IPS-11a (cell line): ENCODE results near the gene CSGALNACT2.

Source experiments
- H3K4me3 ChIP-seq: one replicate; pipeline ENCODE4 v1.5.1; 2013; ENCODE audit warnings: low read depth, low read length, control low read depth

Gene CSGALNACT2

DNA sequence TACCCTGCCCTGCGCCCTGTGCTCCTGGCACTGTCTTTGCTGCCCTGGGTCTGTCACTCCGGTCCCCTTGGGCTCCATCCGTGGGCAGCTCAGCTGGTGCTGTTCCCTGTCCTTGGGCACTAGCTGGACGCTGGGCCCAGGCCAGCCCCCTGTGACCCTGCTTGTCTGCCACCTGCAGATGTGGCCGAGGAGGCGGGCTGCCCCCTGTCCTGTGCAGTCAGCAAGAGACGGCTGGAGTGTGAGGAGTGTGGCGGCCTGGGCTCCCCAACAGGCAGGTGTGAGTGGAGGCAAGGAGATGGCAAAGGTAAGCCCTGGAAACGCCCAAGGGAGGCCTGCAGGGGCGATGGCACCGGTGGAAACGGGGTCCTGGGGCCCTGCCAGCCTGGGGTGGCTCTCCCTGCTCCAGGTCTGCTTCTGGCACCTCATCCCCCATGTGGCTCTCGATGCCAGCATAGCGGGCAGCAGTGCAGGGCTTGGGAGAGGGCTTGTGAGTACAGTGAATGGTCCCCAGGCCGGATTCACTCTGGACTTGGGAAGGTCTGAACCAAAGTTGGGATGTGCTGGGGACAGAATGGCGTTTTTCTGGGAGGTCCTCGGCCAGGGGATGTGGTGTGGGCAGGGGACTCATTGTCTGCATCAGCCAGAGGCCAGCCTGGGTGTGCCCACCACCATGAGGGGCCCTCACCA is 26.2 kb upstream of the CSGALNACT2 start:
- H3K4me3 ChIP-seq = no peak overlapping the region

- no peak overlapping the region for H3K4me3 ChIP-seq
These were observed 25.7 kb upstream of the CSGALNACT2 start for GRCh38 chr10:43112608-43112961.

- no peak overlapping the region for H3K4me3 ChIP-seq
These were observed 24.8 kb upstream of the CSGALNACT2 start for GRCh38 chr10:43113201-43114087.

- H3K4me3 ChIP-seq = no peak overlapping the region
These were observed 24.0 kb upstream of the CSGALNACT2 start for GRCh38 chr10:43114088-43114742.

DNA sequence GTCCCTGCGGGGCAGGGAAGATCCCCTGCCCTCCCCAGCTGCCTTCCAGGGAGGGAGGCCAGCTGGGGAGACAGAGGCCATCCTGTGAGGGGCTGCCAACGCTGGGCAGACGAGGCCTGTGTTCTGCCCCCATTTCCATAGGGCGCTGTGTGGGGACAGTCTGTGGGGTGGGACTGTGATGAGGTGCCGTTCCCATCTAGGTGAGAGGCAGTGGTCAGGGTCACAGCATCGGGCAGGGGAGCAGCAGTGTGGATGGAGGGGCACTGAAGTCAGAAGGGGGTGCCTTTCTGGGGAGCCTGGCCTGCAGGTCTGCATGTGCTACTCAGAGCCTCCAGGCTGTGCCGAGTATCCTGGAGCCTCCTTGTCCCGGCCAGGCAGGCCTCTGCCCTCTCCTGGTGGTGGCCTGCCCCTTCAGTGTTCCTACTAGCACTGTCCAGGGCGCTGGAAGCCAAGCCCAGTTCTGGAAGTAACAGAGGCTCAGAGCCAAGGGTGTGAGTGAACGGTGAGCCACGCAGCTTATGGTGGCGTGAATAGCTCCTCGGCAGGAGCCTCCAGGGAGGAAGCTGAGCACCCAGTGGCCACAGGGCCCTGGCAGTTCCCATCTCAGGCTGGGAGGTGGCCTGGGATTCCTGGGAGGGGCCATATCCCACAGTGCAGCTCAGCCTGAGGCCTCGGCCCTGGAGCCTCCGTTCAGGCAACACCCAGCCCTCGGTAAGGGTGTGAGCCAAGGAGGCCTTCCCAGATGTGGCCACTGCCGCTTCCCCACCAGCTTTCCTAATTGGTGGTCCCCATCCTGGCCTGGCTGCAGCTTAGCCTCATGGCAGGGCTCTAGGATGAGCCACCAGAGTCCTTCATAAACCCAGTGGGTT is 23.3 kb upstream of the CSGALNACT2 start:
- no peak overlapping the region for H3K4me3 ChIP-seq

DNA sequence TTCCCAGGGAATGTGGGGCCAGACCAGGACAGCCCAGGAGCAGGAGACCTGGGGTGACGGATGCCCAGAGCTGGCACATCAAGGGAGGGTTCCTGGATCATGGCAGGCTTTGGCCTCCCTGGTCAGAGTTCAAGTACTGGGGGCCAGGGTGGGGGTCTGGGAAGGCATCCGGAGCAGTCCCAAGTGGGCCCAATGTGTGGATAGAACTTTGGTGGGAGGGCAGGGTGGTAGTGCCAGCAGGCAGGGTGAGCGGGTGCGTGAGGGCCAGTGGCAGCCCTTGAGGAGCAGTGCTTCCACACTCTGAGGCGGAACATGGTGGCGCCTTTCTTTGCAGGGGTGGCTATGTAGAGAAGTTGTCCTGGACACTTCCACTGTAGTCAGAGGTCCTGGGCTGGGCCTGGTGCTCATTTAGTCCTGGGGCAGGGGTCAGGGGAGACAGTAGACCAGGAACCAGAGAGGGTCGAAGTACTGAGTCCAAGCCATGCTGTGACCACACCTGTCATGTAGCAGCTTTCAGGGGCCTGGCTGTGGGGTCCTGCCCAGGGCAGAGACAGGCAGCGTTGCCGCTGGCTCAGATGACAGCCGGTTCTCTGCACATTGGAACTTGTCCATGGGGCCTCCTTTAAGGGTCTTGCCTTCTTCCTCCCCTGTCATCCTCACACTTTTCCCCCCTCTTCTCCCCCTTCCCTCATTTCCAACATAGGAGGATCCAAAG is 22.2 kb upstream of the CSGALNACT2 start:
- no peak overlapping the region for H3K4me3 ChIP-seq

DNA sequence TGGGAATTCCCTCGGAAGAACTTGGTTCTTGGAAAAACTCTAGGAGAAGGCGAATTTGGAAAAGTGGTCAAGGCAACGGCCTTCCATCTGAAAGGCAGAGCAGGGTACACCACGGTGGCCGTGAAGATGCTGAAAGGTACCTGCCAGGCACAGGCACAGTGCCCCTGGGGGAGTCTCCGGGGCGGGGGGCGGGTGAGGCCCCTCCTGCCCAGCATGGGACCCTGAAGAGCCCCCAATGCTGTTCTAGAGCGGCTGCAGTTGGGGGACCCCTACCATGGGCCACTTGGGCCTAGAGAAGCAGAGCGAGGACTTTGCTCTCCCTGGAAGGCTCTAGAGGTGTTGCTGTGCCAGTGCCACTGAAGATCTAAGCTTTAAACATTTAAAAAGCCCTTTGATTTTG is 21.6 kb upstream of the CSGALNACT2 start:
- H3K4me3 ChIP-seq = no peak overlapping the region

DNA sequence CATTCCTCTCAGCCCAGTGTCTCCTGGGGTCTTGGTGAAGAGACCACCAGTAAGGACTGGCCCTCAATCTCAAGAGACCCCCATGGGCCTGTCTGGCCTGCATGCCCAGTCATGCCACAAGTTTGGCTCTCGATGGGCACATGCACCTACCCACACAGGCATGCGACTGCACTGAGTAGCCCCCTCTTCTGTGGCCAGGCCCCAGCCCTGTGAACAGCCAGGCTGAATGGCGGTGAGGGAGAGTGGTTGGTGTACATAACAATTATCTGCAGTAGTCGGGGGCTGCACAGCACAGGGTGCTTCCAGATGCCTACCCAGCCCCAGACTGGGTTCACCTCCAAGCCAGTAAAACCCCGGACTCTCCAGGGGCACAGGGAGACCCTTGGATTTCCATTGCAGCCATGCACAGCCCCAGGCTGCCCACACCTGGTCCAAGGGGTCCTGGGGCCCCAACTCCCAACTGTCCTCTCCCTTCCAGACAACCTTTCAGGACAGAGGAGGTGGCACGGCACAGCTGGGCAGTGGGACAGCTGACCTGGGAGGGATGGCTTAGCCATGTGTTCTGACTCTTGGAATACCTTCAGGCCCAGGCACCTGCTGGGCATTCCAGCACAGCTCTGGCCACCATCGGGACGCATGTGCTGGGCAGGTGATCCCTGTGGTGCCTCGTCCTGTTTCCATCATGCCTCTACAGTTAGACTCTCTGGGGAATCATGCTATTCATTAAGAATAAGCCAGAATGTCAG is 21.0 kb upstream of the CSGALNACT2 start:
- H3K4me3 ChIP-seq = no peak overlapping the region

- H3K4me3 ChIP-seq = no peak overlapping the region
These were observed 20.3 kb upstream of the CSGALNACT2 start for GRCh38 chr10:43117777-43118583.

DNA sequence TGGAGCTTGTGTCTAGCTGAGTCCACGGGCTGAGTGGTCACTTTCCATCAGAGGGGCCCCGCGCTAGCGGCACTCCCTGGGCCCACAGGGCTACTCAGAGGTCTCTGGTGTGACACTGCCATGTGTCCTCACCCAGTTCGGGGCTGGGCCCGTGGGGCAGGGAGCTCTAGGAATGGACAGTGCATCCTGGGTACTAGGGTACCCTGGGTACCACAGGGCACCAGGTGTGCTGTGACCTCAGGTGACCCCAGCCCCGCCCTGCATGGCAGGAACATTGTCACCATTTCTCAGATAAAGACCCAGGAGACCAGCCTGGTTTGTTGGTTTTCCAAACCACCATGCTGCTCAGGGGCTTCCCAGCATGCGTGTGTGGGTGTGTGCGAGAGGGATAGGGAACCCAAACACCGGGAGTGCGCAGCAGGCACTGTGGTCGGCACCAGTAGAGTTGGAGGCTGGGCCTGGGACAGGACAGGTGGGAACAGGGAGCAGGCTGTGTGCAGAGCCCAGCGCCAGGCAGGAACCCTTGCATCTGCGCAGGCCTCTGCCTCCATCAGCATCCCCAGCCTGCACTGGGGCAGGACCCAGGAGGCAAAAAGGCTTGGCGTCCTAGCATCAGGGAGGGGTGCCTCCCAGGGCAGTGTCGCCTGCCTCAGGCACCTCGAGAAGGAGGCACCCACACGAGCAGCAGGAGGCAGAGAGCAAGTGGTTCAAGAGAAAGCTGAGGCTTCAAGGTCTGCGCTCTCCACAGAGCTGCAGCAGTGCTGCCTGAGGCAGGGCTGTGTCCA is 19.4 kb upstream of the CSGALNACT2 start:
- no peak overlapping the region for H3K4me3 ChIP-seq

DNA sequence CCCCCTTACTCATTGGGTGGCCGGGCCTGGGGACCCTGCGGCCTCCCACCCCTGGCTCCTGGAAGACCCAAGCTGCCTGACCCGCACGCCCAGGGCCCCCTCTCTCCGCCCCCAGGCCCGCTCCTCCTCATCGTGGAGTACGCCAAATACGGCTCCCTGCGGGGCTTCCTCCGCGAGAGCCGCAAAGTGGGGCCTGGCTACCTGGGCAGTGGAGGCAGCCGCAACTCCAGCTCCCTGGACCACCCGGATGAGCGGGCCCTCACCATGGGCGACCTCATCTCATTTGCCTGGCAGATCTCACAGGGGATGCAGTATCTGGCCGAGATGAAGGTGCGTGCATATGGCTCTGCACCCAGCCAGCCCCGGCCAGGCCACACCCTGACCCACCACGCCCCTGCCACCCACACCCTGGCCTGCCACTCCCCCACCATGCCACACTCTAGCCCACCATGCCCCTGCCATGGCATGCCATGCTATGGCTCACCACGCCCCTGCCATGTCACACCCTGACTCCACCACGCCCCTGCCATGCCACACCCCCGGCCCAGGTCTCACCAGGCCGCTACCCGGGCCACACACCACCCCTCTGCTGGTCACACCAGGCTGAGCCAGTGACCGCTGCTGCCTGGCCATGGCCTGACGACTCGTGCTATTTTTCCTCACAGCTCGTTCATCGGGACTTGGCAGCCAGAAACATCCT is 18.7 kb upstream of the CSGALNACT2 start:
- no peak overlapping the region for H3K4me3 ChIP-seq

GRCh38 chr10:43120116-43120928 is 17.9 kb upstream of the CSGALNACT2 start:
- H3K4me3 ChIP-seq = no peak overlapping the region

GRCh38 chr10:43120929-43121314 is 17.3 kb upstream of the CSGALNACT2 start:
- no peak overlapping the region for H3K4me3 ChIP-seq

- H3K4me3 ChIP-seq = no peak overlapping the region
These were observed 16.8 kb upstream of the CSGALNACT2 start for GRCh38 chr10:43121444-43121843.

DNA sequence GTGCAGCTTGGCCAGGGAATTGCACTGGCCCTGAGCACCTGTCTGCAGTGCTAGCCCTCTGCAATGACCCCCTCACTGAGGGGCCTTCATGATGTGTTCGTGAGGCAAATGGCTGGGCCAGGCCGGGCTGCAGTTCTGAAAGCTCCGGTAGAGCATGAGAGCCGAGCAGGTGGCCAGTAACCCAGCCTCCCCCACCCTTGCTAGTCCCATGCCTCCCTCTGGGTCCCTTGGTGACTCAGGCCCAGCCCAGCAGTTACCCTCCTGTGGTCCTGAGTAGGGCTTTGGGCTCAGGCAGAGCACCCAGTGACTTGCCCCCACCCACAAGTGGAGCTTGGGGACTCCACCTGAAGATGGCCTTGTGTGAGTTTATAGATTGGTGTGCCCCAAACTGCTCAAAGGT is 16.1 kb upstream of the CSGALNACT2 start:
- H3K4me3 ChIP-seq = no peak overlapping the region

- no peak overlapping the region for H3K4me3 ChIP-seq
These were observed 15.4 kb upstream of the CSGALNACT2 start for GRCh38 chr10:43122826-43123225.
